Lung (tissue), 12 donors: ENCODE data around the gene TRABD2B. TPM values are rescaled to one million over a fixed set of nuclear protein-coding genes. Genes with fewer than 3 reads are reported as not detected.

Experiments used
- ATAC-seq: fragments of 200-7000 bp; cut with Tn5 transposase; one replicate; pipeline ENCODE4 v1.9.1; 2020; ENCODE audit warnings: moderate number of reproducible peaks; ENCODE audit not compliant: insufficient read depth, low FRiP score
- DNase-seq, 3 donors: peaks; one replicate each; pipeline ENCODE4 v3.0.0-alpha.2; 2013 to 2017
- H3K27ac ChIP-seq, 2 donors: one replicate each; pipeline ENCODE4 v1.5.1; 2013; ENCODE audit warnings: mild to moderate bottlenecking in 2 of 2, moderate library complexity in 2 of 2, control low read depth in 1 of 2, inconsistent platforms in 1 of 2, low read depth in 1 of 2, low read length in 1 of 2
- H3K27me3 ChIP-seq, 3 donors: one replicate each; pipeline ENCODE4 v1.5.1; 2013; ENCODE audit warnings: low read length in 2 of 3; ENCODE audit not compliant: control insufficient read depth in 3 of 3, insufficient read depth in 3 of 3
- H3K36me3 ChIP-seq, 4 donors: one replicate each; pipeline ENCODE4 v1.5.1; 2013; ENCODE audit warnings: low read length in 4 of 4, mild to moderate bottlenecking in 1 of 4, moderate library complexity in 1 of 4; ENCODE audit not compliant: control insufficient read depth in 4 of 4, insufficient read depth in 4 of 4
- H3K4me1 ChIP-seq, 5 donors: one replicate each; pipeline ENCODE4 v1.5.1; 2013; ENCODE audit warnings: low read length in 5 of 5, mild to moderate bottlenecking in 2 of 5, moderate library complexity in 1 of 5; ENCODE audit not compliant: control insufficient read depth in 5 of 5, insufficient read depth in 5 of 5
- H3K4me3 ChIP-seq: one replicate; pipeline ENCODE4 v1.5.1; 2013; ENCODE audit warnings: mild to moderate bottlenecking, control low read depth, moderate library complexity
- H3K9ac ChIP-seq, 2 donors: one replicate each; pipeline ENCODE4 v1.5.1; 2013; ENCODE audit warnings: low read length in 2 of 2, control low read depth in 1 of 2; ENCODE audit not compliant: insufficient read depth in 1 of 2
- H3K9me3 ChIP-seq, 4 donors: one replicate each; pipeline ENCODE4 v1.5.1; 2013; ENCODE audit warnings: low read length in 3 of 4, mild to moderate bottlenecking in 1 of 4, moderate library complexity in 1 of 4; ENCODE audit not compliant: control insufficient read depth in 4 of 4, insufficient read depth in 3 of 4
- CTCF ChIP-seq: IDR thresholded peaks from 2 replicates; pipeline ENCODE4 v1.5.1; 2012; ENCODE audit warnings: mild to moderate bottlenecking; ENCODE audit errors: control extremely low read depth, extremely low read depth
- WGBS, 2 donors: extraction: QIAGEN DNeasy Blood & Tissue Kit; methylation state at CpG; one replicate each; pipeline ENCODE4 v1.1.7; 2013; 5-methylcytosine and 5-hydroxymethylcytosine counted together
- polyA plus RNA-seq, 2 donors: library from polyadenylated mRNA; stranded (reverse); fragments of 200-250 nt; gene quantifications; one replicate each; pipeline ENCODE4 v1.2.1, GENCODE V29; 2013
- total RNA-seq, 2 donors: library from RNA; depleted of rRNA in 1 of 2; stranded (reverse); fragments of >200 nt in 1 of 2; gene quantifications; one replicate each; pipeline ENCODE4 v1.2.1, GENCODE V29; 2014 to 2021
- donor health status: control.
- donor health status: control.
- donor health status: Bipolar disorder and iron deficiency.
- donor health status: healthy.
- donor health status: DM: yes; HTN: yes; CAD: no.

The TRABD2B gene
- total and polyA plus RNA-seq, 4 donors: 0.37 to 1.9 (median 0.64) TPM

- no peak overlapping the region for H3K4me3 ChIP-seq
- TF ChIP-seq CTCF: no peak
- no peak overlapping the region for H3K27ac ChIP-seq
- DNase-seq (no peak), ATAC-seq (no peak)
- no peaks in the 10 kb centered on the region for H3K36me3 ChIP-seq
- peaks cover 0 to 1% (median 0%) of the 10 kb centered on the region in 4 donors for H3K9me3 ChIP-seq
- H3K27me3 ChIP-seq: no peaks in the 10 kb centered on the region
- WGBS, 2 donors: 89 to 90% methylated on average over 16 of the region's 16 CpGs
- H3K4me1 ChIP-seq: no peaks in the 10 kb centered on the region
- no peak overlapping the region for H3K9ac ChIP-seq
These were observed 158.4 kb downstream of the TRABD2B start for GRCh38 chr1:47838562-47839432.

- DNase-seq: no peak
- H3K36me3 ChIP-seq: no peaks in the 10 kb centered on the region
- H3K27me3 ChIP-seq: no peaks in the 10 kb centered on the region
- no peaks in the 10 kb centered on the region for H3K4me1 ChIP-seq
- no peak overlapping the region for H3K9ac ChIP-seq
- H3K9me3 ChIP-seq: peaks cover 0 to 1% (median 0%) of the 10 kb centered on the region in 4 donors
- 73 to 90% methylated on average over 5 of the region's 5 CpGs for WGBS, 2 donors
- H3K27ac ChIP-seq: no peak overlapping the region
- no peak overlapping the region for H3K4me3 ChIP-seq
- TF ChIP-seq CTCF: no peak
- no peak for ATAC-seq
These were observed 159.2 kb downstream of the TRABD2B start for GRCh38 chr1:47837866-47838561.

GRCh38 chr1:47837056-47837830 is 159.9 kb downstream of the TRABD2B start:
- ATAC-seq (no peak), DNase-seq (no peak)
- no peak for TF ChIP-seq CTCF
- H3K27ac ChIP-seq: no peak overlapping the region
- H3K4me3 ChIP-seq: no peak overlapping the region
- peaks cover 0 to 1% (median 0%) of the 10 kb centered on the region in 4 donors for H3K9me3 ChIP-seq
- H3K36me3 ChIP-seq: no peaks in the 10 kb centered on the region
- H3K27me3 ChIP-seq: no peaks in the 10 kb centered on the region
- no peaks in the 10 kb centered on the region for H3K4me1 ChIP-seq
- 91 to 92% methylated on average over 13 of the region's 13 CpGs for WGBS, 2 donors
- H3K9ac ChIP-seq: no peak overlapping the region
